ENCODE data around the gene MAP3K3.

DNA sequence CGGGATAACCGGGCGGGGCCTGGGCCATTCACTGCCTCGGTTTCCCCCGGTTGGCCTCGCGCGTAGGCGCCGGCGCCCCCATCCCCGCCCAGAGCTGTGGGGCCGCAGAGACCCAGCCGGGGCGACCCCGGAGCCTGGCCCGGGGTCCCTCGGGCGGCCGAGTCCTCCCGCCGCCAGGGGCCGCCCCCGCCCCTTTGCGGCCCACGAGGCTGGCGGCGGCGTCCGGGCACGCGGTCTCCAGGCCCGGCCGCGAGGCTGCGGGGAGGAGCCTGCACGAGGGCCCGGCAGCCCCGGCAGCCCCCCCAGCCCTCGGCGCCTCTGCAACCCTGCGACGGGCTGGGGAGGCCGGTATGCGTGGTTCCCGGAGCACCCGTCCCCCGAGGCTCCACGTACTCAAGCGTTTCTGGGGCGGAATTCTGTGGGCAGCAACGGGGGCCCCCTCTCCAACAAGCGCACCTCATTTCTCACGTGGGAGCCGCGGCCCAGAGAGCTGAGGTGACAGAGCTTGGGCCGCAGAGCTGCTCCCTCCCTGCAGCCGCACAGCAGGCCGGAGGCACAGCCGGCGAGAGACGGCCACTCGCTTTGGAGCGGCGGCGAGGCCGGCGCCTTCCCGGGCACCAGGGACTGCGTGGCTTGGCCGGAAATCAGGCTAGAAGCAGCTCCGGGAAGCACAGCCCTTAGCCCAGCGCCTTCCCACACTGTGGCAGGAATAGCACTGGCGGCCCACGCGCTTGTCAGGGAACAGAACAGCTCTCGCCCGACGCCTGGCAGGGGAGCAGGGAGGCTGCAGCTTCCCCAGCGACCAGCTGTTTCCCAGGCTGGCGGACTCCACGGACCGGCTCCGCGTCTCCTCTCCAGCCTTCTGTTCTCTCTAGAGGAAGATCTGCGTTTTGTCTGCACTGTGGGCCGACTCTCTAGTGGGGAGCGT lies 78.6 kb downstream of the MAP3K3 start:
- no peak for TF ChIP-seq CTCF (conservative IDR thresholded peaks at IDR 0.05 in 1 of 2, IDR thresholded peaks at IDR 0.05 in 1 of 2; ENCODE audit: extremely low read depth in 1 of 2, insufficient read depth in 1 of 2, low read depth in 1 of 2, low read length in 2 of 2)
- TF ChIP-seq EZH2 (IDR thresholded peaks at IDR 0.05; ENCODE audit: borderline replicate concordance, low read length) = no peak
